Fibroblast of pulmonary artery (primary cell): ENCODE results near the gene SMARCD3.

Experiments
- DNase-seq: peaks from one replicate; pipeline ENCODE4 v3.0.0-alpha.2; 2010; ENCODE audit warnings: low read depth
- H3K4me3 ChIP-seq: replicated peaks from 2 replicates; pipeline ENCODE4 v1.5.1; 2011; ENCODE audit warnings: low read depth, mild to moderate bottlenecking, control low read depth, low read length, moderate library complexity
- TF ChIP-seq, protein P1 (sequence below): IDR thresholded peaks from 2 replicates; pipeline ENCODE4 v1.5.1; 2011; ENCODE audit warnings: mild to moderate bottlenecking, control low read depth, low read length, inconsistent platforms; ENCODE audit errors: missing control alignments

SMARCD3 gene

DNA sequence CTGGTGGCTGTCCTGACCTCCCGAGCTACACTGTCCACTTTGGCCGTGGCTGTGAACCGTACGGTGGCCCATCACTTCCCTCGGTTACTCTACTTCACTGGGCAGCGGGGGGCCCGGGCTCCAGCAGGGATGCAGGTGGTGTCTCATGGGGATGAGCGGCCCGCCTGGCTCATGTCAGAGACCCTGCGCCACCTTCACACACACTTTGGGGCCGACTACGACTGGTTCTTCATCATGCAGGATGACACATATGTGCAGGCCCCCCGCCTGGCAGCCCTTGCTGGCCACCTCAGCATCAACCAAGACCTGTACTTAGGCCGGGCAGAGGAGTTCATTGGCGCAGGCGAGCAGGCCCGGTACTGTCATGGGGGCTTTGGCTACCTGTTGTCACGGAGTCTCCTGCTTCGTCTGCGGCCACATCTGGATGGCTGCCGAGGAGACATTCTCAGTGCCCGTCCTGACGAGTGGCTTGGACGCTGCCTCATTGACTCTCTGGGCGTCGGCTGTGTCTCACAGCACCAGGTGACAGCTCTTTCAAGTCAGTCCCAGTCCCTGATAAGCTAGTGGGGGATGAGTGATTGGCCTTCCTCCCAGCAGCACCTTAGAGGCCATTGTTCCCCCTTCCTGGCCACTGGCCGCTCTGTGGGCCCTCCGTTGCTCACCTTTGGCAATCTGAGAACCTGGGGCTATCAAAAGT lies 13.3 kb downstream of the SMARCD3 start:
- TF ChIP-seq, protein P1, sequence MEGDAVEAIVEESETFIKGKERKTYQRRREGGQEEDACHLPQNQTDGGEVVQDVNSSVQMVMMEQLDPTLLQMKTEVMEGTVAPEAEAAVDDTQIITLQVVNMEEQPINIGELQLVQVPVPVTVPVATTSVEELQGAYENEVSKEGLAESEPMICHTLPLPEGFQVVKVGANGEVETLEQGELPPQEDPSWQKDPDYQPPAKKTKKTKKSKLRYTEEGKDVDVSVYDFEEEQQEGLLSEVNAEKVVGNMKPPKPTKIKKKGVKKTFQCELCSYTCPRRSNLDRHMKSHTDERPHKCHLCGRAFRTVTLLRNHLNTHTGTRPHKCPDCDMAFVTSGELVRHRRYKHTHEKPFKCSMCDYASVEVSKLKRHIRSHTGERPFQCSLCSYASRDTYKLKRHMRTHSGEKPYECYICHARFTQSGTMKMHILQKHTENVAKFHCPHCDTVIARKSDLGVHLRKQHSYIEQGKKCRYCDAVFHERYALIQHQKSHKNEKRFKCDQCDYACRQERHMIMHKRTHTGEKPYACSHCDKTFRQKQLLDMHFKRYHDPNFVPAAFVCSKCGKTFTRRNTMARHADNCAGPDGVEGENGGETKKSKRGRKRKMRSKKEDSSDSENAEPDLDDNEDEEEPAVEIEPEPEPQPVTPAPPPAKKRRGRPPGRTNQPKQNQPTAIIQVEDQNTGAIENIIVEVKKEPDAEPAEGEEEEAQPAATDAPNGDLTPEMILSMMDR, result no peak
- no peak overlapping the region for H3K4me3 ChIP-seq
- DNase-seq, result no peak

DNA sequence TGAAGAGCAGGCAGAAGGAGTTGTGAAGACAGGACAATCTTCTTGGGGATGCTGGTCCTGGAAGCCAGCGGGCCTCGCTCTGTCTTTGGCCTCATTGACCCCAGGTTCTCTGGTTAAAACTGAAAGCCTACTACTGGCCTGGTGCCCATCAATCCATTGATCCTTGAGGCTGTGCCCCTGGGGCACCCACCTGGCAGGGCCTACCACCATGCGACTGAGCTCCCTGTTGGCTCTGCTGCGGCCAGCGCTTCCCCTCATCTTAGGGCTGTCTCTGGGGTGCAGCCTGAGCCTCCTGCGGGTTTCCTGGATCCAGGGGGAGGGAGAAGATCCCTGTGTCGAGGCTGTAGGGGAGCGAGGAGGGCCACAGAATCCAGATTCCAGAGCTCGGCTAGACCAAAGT lies 14.7 kb downstream of the SMARCD3 start:
- peak overlapping the region; percentile 98 for H3K4me3 ChIP-seq
- TF ChIP-seq, protein P1, result no peak
- DNase-seq, result no peak

DNA sequence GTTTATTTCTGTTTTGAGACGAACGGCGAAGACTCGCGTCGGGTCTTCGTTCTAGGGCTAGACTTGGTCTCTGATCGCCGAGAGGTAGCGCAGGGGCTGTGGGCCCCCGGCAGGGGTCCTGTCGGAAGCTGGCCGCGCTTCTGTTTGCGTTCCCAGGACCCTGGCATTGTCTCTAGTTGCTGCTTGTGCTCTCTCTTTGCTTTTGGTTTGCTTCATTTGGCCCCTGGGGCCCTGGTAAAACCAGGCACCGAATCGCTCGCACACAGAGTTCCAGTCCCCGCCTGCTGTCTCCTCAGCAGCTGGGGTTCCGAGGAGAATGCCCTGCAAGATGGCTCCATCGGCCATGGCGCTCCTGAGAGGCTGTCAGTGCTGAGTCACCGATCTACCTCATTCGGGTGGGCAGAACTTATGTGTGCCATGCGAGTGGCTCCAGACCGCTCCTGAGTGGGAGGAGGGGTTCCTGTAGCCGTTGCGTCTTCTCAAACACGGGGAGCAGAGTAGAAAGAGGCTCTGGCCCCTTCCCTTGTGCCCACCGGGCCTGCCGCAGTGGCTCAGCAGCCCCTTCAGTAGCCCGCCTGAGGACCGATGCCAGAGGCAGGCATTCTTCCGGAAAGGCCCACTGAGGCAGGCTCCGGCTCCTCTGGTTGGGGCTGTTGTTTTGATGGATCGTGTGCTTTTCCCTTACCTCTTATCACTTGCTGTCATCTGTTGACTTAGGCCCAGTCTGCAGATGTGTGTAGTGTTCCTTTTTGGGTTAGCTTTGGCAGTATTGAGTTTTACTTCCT lies 15.4 kb downstream of the SMARCD3 start:
- DNase-seq, result peak; percentile 84
- peak overlapping the region; percentile 98 for H3K4me3 ChIP-seq
- TF ChIP-seq, protein P1, result no peak

DNA sequence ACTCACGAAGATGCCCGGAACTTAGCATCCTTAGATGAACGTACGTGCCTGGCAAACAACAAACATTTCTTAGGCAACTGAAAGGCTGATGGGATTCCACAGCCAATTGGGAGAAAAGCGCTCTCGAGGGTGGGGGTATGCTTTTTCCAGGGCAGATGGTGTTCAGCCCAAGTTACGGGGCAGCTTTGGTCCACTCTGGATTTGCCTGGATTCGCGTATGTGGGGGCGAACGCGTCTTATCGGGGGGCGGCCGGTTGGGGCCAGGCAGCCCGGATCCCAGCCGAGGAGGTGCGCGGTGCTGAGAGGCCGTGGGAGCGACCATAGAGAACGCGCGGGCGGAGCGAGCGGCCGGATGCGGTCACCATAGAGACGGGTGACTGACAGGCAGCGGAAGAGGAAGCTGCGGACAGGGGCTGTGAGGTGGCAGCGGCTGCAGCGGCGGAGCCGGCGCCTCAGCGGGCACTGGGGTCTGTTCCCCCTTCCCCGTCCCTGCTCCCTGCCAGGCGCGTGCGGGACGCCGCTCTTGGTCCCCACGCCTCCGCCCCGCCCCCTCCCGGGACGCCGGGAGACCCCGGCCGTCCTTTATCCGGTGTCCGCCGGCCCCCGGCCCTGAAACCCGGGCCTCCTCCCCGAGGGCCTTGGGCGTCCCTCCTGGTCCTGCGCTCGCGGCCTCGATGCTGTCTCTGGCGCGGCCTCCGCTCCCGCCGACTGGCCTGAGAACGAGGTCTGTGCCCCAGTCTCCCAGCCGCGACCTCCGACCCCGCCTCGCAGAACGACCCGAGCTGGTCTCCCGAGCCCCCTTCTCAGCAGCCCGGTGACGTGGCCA lies 16.2 kb downstream of the SMARCD3 start, which contains the start of gene CHPF2:
TSS of gene CHPF2 (plus strand) at position 393 of the 826 bp plus-strand sequence. CDS start 1,529 bp downstream, outside the sequence.
- TF ChIP-seq, protein P1, result no peak
- H3K4me3 ChIP-seq, result peak within 1 kb of the TSS; percentile 98
- DNase-seq, result peak; percentile 86

DNA sequence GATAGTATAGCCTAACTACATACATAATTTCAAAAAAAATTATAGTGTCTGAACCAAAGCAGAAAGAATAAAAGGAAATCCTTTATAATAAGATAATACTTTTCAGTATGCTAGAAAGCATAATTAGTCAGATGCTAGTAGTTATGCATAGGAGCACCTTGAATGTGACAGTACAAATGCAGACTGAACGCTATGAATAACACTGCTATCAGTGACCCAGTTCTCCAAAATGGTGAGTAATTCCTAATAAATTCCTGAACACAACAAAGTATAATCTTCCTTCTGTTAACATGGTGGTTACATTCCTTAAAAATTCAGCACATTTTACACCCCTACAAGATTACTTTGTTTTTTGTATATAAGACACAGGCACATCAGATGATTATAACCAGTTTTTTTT lies 17.4 kb downstream of the SMARCD3 start:
- H3K4me3 ChIP-seq, result no peak overlapping the region
- TF ChIP-seq, protein P1, result no peak
- no peak for DNase-seq

DNA sequence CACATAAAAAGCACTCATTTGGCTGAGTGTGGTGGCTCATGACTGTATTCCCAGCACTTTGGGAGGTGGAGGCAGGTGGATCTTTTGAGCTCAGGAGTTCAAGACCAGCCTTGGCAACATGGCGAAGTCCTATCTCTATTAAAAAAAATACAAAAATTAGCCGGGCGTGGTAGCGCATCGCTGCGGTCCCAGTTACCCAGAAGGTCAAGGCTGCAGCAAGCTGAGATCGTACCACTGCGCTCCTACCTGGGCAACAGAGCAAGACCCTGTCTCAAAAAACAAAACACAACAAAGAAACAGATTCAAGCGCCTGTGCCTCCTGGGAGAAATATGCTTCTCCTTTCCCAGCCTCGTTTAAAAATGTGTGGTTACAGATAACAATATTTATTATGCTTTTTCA lies 19.2 kb downstream of the SMARCD3 start:
- TF ChIP-seq, protein P1, result no peak
- H3K4me3 ChIP-seq, result no peak overlapping the region
- DNase-seq, result no peak
